Measurements from ENCODE around the gene PRXL2B.
"Not testable (repeated sequence)": the region's sequence is repeated elsewhere in the genome, so short reads cannot be mapped to it uniquely, and the experiment has no call there.

PRXL2B gene

GRCh38 chr1:2544875-2545640 lies 41.5 kb upstream of the PRXL2B start:
- TF ChIP-seq POLR2AphosphoS5 (IDR thresholded peaks at IDR 0.05; ENCODE audit: low read depth, low read length) = no peak
- TF ChIP-seq TAF1 (IDR thresholded peaks at IDR 0.05; ENCODE audit: borderline replicate concordance, low read depth, low read length) = no peak
- TF ChIP-seq POLR2A (IDR thresholded peaks at IDR 0.05; ENCODE audit: low read depth, low read length) = no peak
- no peak for FAIRE-seq
- DNase-seq (ENCODE audit: insufficient read length) = no peak

GRCh38 chr1:2545754-2546514 lies 40.6 kb upstream of the PRXL2B start:
- DNase-seq (ENCODE audit: insufficient read length) = peak; percentile 98
- peak; percentile 87 for FAIRE-seq
- TF ChIP-seq TAF1 (IDR thresholded peaks at IDR 0.05; ENCODE audit: borderline replicate concordance, low read depth, low read length) (peak; percentile 50; the same call in 1 of the 2 replicates), POLR2A (IDR thresholded peaks at IDR 0.05; ENCODE audit: low read depth, low read length) (peak; percentile 93), POLR2AphosphoS5 (IDR thresholded peaks at IDR 0.05; ENCODE audit: low read depth, low read length) (peak; percentile 86)

- FAIRE-seq = peak; percentile 95
- TF ChIP-seq TAF1 (IDR thresholded peaks at IDR 0.05; ENCODE audit: borderline replicate concordance, low read depth, low read length) (no peak), POLR2AphosphoS5 (IDR thresholded peaks at IDR 0.05; ENCODE audit: low read depth, low read length) (no peak; the same call in 1 of the 2 replicates), POLR2A (IDR thresholded peaks at IDR 0.05; ENCODE audit: low read depth, low read length) (no peak)
Observed at GRCh38 chr1:2546515-2547209, 39.9 kb upstream of the PRXL2B start.

GRCh38 chr1:2547210-2548067 lies 39.1 kb upstream of the PRXL2B start:
- DNase-seq (ENCODE audit: insufficient read length) (peak; percentile 66), FAIRE-seq (peak; percentile 91)
- TF ChIP-seq TAF1 (IDR thresholded peaks at IDR 0.05; ENCODE audit: borderline replicate concordance, low read depth, low read length) (0 out of 2 replicates have a peak, but pooled peaks have one; percentile 46), POLR2AphosphoS5 (IDR thresholded peaks at IDR 0.05; ENCODE audit: low read depth, low read length) (no peak; the same call in 1 of the 2 replicates), POLR2A (IDR thresholded peaks at IDR 0.05; ENCODE audit: low read depth, low read length) (peak; percentile 31; the same call in 1 of the 2 replicates)

More at GRCh38 chr1:2546515-2547209, 39.9 kb upstream of the PRXL2B start:
- peak; percentile 90 for DNase-seq (ENCODE audit: insufficient read length)

- DNase-seq (ENCODE audit: insufficient read length) = peak; percentile 79
- FAIRE-seq = no peak
- TF ChIP-seq POLR2AphosphoS5 (IDR thresholded peaks at IDR 0.05; ENCODE audit: low read depth, low read length) = no peak
- TF ChIP-seq POLR2A (IDR thresholded peaks at IDR 0.05; ENCODE audit: low read depth, low read length) = no peak
- TF ChIP-seq TAF1 (IDR thresholded peaks at IDR 0.05; ENCODE audit: borderline replicate concordance, low read depth, low read length) = 0 out of 2 replicates have a peak, but pooled peaks have one; percentile 51
Observed at GRCh38 chr1:2548068-2548589, 38.4 kb upstream of the PRXL2B start.

GRCh38 chr1:2549367-2550029 lies 37.1 kb upstream of the PRXL2B start:
- DNase-seq (ENCODE audit: insufficient read length) = not testable (repeated sequence)
- peak; percentile 98 for FAIRE-seq

GRCh38 chr1:2550309-2550861 lies 36.2 kb upstream of the PRXL2B start:
- not testable (repeated sequence) for DNase-seq (ENCODE audit: insufficient read length)
- FAIRE-seq = peak; percentile 97

GRCh38 chr1:2551544-2551943 lies 35.0 kb upstream of the PRXL2B start:
- not testable (repeated sequence) for FAIRE-seq; DNase-seq (ENCODE audit: insufficient read length)

- TF ChIP-seq TAF1 (IDR thresholded peaks at IDR 0.05; ENCODE audit: borderline replicate concordance, low read depth, low read length) (no peak), POLR2AphosphoS5 (IDR thresholded peaks at IDR 0.05; ENCODE audit: low read depth, low read length) (no peak), POLR2A (IDR thresholded peaks at IDR 0.05; ENCODE audit: low read depth, low read length) (no peak)
- FAIRE-seq (no peak), DNase-seq (ENCODE audit: insufficient read length) (no peak)
Observed at GRCh38 chr1:2552189-2552588, 34.4 kb upstream of the PRXL2B start.

- FAIRE-seq = peak; percentile 94
- not testable (repeated sequence) for DNase-seq (ENCODE audit: insufficient read length)
Observed at GRCh38 chr1:2553076-2553475, 33.5 kb upstream of the PRXL2B start.
